Activated naive CD8-positive, alpha-beta T cell treated with anti-CD3 and anti-CD28 coated beads, Interleukin-2, amount 50 U/mL, for 16 hours (primary cell): Measurements from ENCODE around the gene RAB19.
"Not testable (repeated sequence)": the region's sequence is repeated elsewhere in the genome, so short reads cannot be mapped to it uniquely, and the experiment has no call there.

Experiments
- DNase-seq: peaks from one replicate; pipeline ENCODE4 v3.0.0-alpha.2; 2020; ENCODE audit warnings: low read depth, low spot score

RAB19 gene

GRCh38 chr7:140453273-140453672 is 49.4 kb downstream of the RAB19 start:
- DNase-seq: no peak

- DNase-seq: not testable (repeated sequence)
Observed at GRCh38 chr7:140453785-140454656, 50.2 kb downstream of the RAB19 start.

GRCh38 chr7:140454657-140455015 is 50.8 kb downstream of the RAB19 start:
- no peak for DNase-seq

- DNase-seq: no peak
Observed at GRCh38 chr7:140455743-140456142, 51.9 kb downstream of the RAB19 start.

GRCh38 chr7:140456551-140457051 is 52.7 kb downstream of the RAB19 start:
- no peak for DNase-seq

- DNase-seq: no peak
Observed at GRCh38 chr7:140458201-140458600, 54.3 kb downstream of the RAB19 start.

GRCh38 chr7:140458916-140459315 is 55.1 kb downstream of the RAB19 start:
- no peak for DNase-seq

GRCh38 chr7:140463111-140463510 is 59.3 kb downstream of the RAB19 start:
- DNase-seq: no peak

- no peak for DNase-seq
Observed at GRCh38 chr7:140475747-140476333, 72.0 kb downstream of the RAB19 start.

- DNase-seq: no peak
Observed at GRCh38 chr7:140476698-140477261, 72.9 kb downstream of the RAB19 start.
